Measurements from ENCODE around the gene GFM1. TPM values are rescaled to one million over a fixed set of nuclear protein-coding genes. Genes with fewer than 3 reads are reported as not detected.
A peak's percentile ranks its signal among the peaks of the same experiment; 100 is the strongest.

The GFM1 gene
- total and polyA plus RNA-seq, 2 experiments from 2014 or later, result 24.5 to 59.9 TPM

DNA sequence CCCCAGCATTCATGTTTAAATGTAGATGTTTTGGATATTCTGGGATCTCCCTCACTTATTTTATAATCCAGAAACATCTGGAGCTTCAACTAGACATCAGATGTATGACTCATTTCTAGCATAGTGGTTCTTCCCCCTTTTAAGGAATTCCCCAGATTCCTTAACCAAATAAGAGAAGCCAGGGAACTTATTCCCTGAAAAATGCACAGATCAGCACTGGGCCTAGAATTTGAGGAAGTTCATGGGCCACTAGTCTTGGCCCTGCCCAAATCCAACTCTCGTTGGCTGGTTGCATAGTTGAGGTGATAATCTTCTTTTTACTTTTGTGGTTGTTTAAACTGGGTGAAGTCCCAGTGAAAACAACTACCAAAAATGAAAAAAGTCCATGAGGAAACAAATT, 67.6 kb downstream of the GFM1 start (continued):
- TF ChIP-seq, protein P1, sequence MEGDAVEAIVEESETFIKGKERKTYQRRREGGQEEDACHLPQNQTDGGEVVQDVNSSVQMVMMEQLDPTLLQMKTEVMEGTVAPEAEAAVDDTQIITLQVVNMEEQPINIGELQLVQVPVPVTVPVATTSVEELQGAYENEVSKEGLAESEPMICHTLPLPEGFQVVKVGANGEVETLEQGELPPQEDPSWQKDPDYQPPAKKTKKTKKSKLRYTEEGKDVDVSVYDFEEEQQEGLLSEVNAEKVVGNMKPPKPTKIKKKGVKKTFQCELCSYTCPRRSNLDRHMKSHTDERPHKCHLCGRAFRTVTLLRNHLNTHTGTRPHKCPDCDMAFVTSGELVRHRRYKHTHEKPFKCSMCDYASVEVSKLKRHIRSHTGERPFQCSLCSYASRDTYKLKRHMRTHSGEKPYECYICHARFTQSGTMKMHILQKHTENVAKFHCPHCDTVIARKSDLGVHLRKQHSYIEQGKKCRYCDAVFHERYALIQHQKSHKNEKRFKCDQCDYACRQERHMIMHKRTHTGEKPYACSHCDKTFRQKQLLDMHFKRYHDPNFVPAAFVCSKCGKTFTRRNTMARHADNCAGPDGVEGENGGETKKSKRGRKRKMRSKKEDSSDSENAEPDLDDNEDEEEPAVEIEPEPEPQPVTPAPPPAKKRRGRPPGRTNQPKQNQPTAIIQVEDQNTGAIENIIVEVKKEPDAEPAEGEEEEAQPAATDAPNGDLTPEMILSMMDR (conservative IDR thresholded peaks at IDR 0.05; ENCODE audit: low read depth in 2 of 2), result no peak
- TF ChIP-seq EZH2 (IDR thresholded peaks at IDR 0.05; ENCODE audit: low read depth, unreplicated experiment) (no peak), STAT1 (IDR thresholded peaks at IDR 0.05; ENCODE audit: unreplicated experiment) (no peak), EZH2phosphoT487 (IDR thresholded peaks at IDR 0.05; ENCODE audit: unreplicated experiment) (no peak), CREB1 (CRISPR knock-in tag; IDR thresholded peaks at IDR 0.05; ENCODE audit: low read depth) (no peak)
- TF ChIP-seq, protein P2, sequence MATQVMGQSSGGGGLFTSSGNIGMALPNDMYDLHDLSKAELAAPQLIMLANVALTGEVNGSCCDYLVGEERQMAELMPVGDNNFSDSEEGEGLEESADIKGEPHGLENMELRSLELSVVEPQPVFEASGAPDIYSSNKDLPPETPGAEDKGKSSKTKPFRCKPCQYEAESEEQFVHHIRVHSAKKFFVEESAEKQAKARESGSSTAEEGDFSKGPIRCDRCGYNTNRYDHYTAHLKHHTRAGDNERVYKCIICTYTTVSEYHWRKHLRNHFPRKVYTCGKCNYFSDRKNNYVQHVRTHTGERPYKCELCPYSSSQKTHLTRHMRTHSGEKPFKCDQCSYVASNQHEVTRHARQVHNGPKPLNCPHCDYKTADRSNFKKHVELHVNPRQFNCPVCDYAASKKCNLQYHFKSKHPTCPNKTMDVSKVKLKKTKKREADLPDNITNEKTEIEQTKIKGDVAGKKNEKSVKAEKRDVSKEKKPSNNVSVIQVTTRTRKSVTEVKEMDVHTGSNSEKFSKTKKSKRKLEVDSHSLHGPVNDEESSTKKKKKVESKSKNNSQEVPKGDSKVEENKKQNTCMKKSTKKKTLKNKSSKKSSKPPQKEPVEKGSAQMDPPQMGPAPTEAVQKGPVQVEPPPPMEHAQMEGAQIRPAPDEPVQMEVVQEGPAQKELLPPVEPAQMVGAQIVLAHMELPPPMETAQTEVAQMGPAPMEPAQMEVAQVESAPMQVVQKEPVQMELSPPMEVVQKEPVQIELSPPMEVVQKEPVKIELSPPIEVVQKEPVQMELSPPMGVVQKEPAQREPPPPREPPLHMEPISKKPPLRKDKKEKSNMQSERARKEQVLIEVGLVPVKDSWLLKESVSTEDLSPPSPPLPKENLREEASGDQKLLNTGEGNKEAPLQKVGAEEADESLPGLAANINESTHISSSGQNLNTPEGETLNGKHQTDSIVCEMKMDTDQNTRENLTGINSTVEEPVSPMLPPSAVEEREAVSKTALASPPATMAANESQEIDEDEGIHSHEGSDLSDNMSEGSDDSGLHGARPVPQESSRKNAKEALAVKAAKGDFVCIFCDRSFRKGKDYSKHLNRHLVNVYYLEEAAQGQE (IDR thresholded peaks at IDR 0.05; ENCODE audit: unreplicated experiment), result no peak
- TF ChIP-seq, protein P3, sequence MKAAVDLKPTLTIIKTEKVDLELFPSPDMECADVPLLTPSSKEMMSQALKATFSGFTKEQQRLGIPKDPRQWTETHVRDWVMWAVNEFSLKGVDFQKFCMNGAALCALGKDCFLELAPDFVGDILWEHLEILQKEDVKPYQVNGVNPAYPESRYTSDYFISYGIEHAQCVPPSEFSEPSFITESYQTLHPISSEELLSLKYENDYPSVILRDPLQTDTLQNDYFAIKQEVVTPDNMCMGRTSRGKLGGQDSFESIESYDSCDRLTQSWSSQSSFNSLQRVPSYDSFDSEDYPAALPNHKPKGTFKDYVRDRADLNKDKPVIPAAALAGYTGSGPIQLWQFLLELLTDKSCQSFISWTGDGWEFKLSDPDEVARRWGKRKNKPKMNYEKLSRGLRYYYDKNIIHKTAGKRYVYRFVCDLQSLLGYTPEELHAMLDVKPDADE (IDR thresholded peaks at IDR 0.05), result no peak

DNA sequence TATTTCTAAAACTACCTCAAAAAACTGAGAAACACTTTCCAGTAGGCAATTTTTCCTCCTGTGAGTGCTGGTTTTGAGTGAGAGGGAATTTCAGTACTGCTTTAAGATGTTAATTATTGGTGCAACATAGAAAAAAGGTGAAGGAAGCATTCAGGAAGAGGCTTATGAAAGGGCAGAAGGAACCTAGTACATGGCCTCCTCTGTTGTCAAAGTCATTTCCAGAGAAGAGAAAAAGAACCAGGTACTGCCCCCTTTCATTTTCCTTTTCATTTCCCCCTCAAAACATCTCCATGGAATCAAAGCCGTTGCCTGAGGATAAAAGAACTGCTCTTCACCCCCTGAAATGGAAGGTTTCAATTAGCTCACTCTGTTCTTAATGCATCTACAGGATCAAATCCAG, 68.1 kb downstream of the GFM1 start:
- no peak for DNase-seq (ENCODE audit: low spot score)
- H3K27ac ChIP-seq (ENCODE audit: low read depth), result no peak overlapping the region
- TF ChIP-seq JUNB (IDR thresholded peaks at IDR 0.05; ENCODE audit: unreplicated experiment) (no peak), CREB1 (CRISPR knock-in tag; IDR thresholded peaks at IDR 0.05; ENCODE audit: low read depth) (no peak), POLR2AphosphoS5 (IDR thresholded peaks at IDR 0.05; ENCODE audit: low read depth) (no peak), NANOG (IDR thresholded peaks at IDR 0.05; ENCODE audit: borderline replicate concordance) (no peak), EZH2phosphoT487 (IDR thresholded peaks at IDR 0.05; ENCODE audit: unreplicated experiment) (no peak), ZNF331 (CRISPR knock-in tag; IDR thresholded peaks at IDR 0.05; ENCODE audit: low read depth) (no peak), STAT1 (IDR thresholded peaks at IDR 0.05; ENCODE audit: unreplicated experiment) (no peak), ZNF114 (CRISPR knock-in tag; IDR thresholded peaks at IDR 0.05) (no peak), EZH2 (IDR thresholded peaks at IDR 0.05; ENCODE audit: low read depth, unreplicated experiment) (no peak)
- TF ChIP-seq, protein P1 (conservative IDR thresholded peaks at IDR 0.05; ENCODE audit: low read depth in 2 of 2), result no peak
- TF ChIP-seq, protein P2 (IDR thresholded peaks at IDR 0.05; ENCODE audit: unreplicated experiment), result no peak
- TF ChIP-seq, protein P3 (IDR thresholded peaks at IDR 0.05), result no peak

More for the DNA sequence above, 68.1 kb downstream of the GFM1 start:
- H3K4me1 Mint-ChIP-seq, result peaks cover 24% of the 10 kb centered on the region; the same call in 2 of the 3 replicates
- no peak overlapping the region for H3K4me3 ChIP-seq
- no peaks in the 10 kb centered on the region for H3K27me3 ChIP-seq (ENCODE audit: insufficient read depth)
- H3K4me3 Mint-ChIP-seq, result no peak overlapping the region
- no peaks in the 10 kb centered on the region for H3K27me3 Mint-ChIP-seq (ENCODE audit: insufficient read depth, low read depth, poor library complexity)
- no peaks in the 10 kb centered on the region for H3K79me2 ChIP-seq (replicated peaks; ENCODE audit: insufficient read depth)
- H3F3A ChIP-seq (replicated peaks; ENCODE audit: low read depth), result no peaks in the 10 kb centered on the region
- H2AFZ ChIP-seq, result no peak overlapping the region
- H3K36me3 ChIP-seq (ENCODE audit: insufficient read depth), result no peaks in the 10 kb centered on the region
- H3K4me2 ChIP-seq, result no peak overlapping the region
- H3K9me2 ChIP-seq (ENCODE audit: insufficient read depth), result no peaks in the 10 kb centered on the region
- ATAC-seq, result no peak
- H3K27ac Mint-ChIP-seq, result peak overlapping the region; percentile 71
- no peaks in the 10 kb centered on the region for H3K9me3 Mint-ChIP-seq
- peaks cover 6% of the 10 kb centered on the region; the same call in 2 of the 3 replicates for H3K36me3 Mint-ChIP-seq (ENCODE audit: low read depth)
- H4K20me1 ChIP-seq (replicated peaks; ENCODE audit: insufficient read depth), result no peaks in the 10 kb centered on the region
- no peaks in the 10 kb centered on the region; the same call in 1 of the 2 replicates for H3K4me1 ChIP-seq (ENCODE audit: insufficient read depth)
